Esophagus squamous epithelium (tissue), 4 donors: ENCODE data around the gene UBAC2.

Source experiments
- POLR2A ChIP-seq, 4 donors: fragments of 450-650 bp; IDR thresholded peaks; one replicate each; pipeline ENCODE4 v1.6.1; 2017; ENCODE audit warnings: antibody characterized with exemption in 4 of 4, mild to moderate bottlenecking in 4 of 4, moderate library complexity in 3 of 4
- TF ChIP-seq, protein P1 (sequence below), 6 experiments: fragments of 450-650 bp in 4 of 6; fragments of 200-600 bp in 2 of 6; sonication (generic) in 2 of 6; IDR thresholded peaks; one replicate each; pipeline ENCODE4 v1.5.1; 2016 to 2019; ENCODE audit warnings: antibody characterized with exemption in 6 of 6, mild to moderate bottlenecking in 4 of 6, moderate library complexity in 4 of 6

DNA sequence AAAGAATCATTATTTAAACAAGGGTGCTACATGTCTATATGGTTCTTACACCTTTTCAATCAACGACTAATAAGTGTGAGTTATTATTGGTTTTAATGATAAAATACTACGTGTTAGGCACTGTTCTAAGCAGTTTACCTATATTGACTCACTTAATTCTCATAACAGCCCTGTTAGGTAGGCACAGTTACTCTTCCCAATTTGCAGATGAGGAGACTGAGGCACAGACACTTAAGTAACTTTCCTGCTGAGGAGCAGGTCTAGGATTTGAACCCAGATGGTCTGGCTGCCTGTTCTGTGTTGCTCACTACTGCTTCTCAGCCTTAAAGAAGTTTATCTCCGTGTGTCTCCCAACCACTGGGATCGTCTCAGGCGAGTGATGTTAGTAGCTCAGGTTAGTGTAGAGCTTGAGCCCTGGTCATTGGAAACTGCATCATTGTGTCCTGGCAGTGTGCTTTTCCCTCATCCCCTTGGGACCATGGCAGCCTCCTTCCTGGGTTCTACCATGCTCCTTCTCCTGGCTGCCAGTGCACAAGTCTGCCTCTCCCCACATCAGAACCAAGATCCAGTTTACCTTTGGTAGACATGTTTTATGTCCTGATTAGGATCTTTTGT, 10.9 kb downstream of the UBAC2 start:
- TF ChIP-seq, protein P1, sequence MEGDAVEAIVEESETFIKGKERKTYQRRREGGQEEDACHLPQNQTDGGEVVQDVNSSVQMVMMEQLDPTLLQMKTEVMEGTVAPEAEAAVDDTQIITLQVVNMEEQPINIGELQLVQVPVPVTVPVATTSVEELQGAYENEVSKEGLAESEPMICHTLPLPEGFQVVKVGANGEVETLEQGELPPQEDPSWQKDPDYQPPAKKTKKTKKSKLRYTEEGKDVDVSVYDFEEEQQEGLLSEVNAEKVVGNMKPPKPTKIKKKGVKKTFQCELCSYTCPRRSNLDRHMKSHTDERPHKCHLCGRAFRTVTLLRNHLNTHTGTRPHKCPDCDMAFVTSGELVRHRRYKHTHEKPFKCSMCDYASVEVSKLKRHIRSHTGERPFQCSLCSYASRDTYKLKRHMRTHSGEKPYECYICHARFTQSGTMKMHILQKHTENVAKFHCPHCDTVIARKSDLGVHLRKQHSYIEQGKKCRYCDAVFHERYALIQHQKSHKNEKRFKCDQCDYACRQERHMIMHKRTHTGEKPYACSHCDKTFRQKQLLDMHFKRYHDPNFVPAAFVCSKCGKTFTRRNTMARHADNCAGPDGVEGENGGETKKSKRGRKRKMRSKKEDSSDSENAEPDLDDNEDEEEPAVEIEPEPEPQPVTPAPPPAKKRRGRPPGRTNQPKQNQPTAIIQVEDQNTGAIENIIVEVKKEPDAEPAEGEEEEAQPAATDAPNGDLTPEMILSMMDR (IDR thresholded peaks at IDR 0.05), result no peak
- no peak for TF ChIP-seq POLR2A (IDR thresholded peaks at IDR 0.05)
